Small intestine (tissue), 7 donors: ENCODE results near the gene ZNF438. TPM values are rescaled to one million over a fixed set of nuclear protein-coding genes. Genes with fewer than 3 reads are reported as not detected.
"Not testable (repeated sequence)": the region's sequence is repeated elsewhere in the genome, so short reads cannot be mapped to it uniquely, and the experiment has no call there.

Source experiments
- DNase-seq, 2 donors: peaks; one replicate each; pipeline versions ENCODE4 v3.0.0 to v3.0.0-alpha.2; 2013
- FAIRE-seq: peaks from 2 replicates; lab custom pipeline; 2012; peaks lifted over from hg19 to GRCh38; lab: Jason Lieb, UNC
- H3K27ac ChIP-seq, 3 donors: one replicate each; pipeline ENCODE4 v1.5.1; 2013; ENCODE audit warnings: low read length in 2 of 3, mild to moderate bottlenecking in 2 of 3, control low read depth in 1 of 3, inconsistent platforms in 1 of 3, low read depth in 1 of 3, moderate library complexity in 1 of 3
- H3K27me3 ChIP-seq, 3 donors: one replicate each; pipeline ENCODE4 v1.6.1; 2013; ENCODE audit warnings: low read length in 3 of 3, inconsistent platforms in 1 of 3; ENCODE audit not compliant: control insufficient read depth in 3 of 3, insufficient read depth in 3 of 3
- H3K36me3 ChIP-seq, 3 donors: one replicate each; pipeline ENCODE4 v1.6.1; 2013; ENCODE audit warnings: low read length in 3 of 3, inconsistent platforms in 1 of 3, low read depth in 1 of 3, mild to moderate bottlenecking in 1 of 3, moderate library complexity in 1 of 3; ENCODE audit not compliant: control insufficient read depth in 3 of 3, insufficient read depth in 2 of 3
- H3K4me1 ChIP-seq, 3 donors: one replicate each; pipeline ENCODE4 v1.6.1; 2013; ENCODE audit warnings: low read length in 2 of 3, inconsistent platforms in 1 of 3, low read depth in 1 of 3, mild to moderate bottlenecking in 1 of 3, moderate library complexity in 1 of 3; ENCODE audit not compliant: control insufficient read depth in 3 of 3, insufficient read depth in 2 of 3
- H3K4me3 ChIP-seq, 3 donors: one replicate each; pipeline ENCODE4 v1.5.1; 2013; ENCODE audit warnings: low read length in 3 of 3, control low read depth in 1 of 3, inconsistent platforms in 1 of 3, low read depth in 1 of 3, mild to moderate bottlenecking in 1 of 3, moderate library complexity in 1 of 3
- H3K9me3 ChIP-seq, 2 donors: one replicate each; pipeline ENCODE4 v1.6.1; 2013; ENCODE audit warnings: low read depth in 1 of 2, low read length in 1 of 2; ENCODE audit not compliant: control insufficient read depth in 2 of 2, insufficient read depth in 1 of 2
- WGBS, 3 donors: extraction: QIAGEN DNeasy Blood & Tissue Kit; methylation state at CpG; one replicate each; pipeline ENCODE4 v1.1.7; 2013; 5-methylcytosine and 5-hydroxymethylcytosine counted together
- polyA plus RNA-seq, 4 donors: library from polyadenylated mRNA; stranded (reverse) in 3 of 4; unstranded in 1 of 4; fragments of 200-250 nt in 3 of 4; fragments of 120-200 nt in 1 of 4; gene quantifications; one replicate each; pipeline versions ENCODE4 v1.2.1 to v1.2.3, GENCODE V29; 2013
- donor health status: healthy with polysubstance abuse.
- donor health status: control.
- donor health status: control.
- donor health status: Bipolar disorder and iron deficiency.
- donor health status: healthy.

Gene ZNF438
- polyA plus RNA-seq, 4 donors = 4.1 to 6.4 (median 5.5) TPM

DNA sequence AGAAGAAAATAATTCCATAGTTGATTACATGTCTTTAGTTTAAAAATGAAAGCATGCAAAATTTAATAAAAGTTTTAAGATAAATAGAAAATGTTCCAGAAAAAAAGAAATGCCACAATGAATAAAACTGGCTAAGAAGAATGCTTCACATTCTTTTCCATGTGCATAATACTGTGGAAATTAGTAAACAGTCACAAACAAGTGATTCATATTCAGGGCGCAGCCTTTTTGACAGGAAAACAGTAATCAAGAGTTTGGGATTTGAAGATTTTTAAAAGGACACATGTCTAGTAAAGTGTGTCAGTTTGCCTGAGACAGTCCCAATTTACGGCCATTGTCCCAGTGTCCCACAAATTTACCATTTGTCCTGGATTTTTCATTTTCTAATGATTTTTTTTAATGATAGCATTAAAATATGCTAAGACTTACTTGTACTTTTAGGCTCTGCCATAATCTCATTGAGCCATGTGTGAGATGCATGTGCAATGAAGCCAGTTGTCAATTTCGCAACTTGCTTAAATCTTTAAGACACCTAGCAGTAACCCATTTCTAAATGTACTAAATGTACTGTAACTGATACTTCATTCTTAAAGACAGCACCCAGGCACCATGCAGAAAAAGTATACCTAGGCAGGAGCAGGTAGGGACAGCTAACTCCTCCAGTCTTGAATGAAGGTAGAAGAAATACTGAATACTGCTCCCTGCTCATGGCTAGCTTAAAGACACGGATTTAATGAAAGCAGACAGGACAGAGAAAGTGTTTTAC lies 46.9 kb downstream of the ZNF438 start:
- no peak for FAIRE-seq

DNA sequence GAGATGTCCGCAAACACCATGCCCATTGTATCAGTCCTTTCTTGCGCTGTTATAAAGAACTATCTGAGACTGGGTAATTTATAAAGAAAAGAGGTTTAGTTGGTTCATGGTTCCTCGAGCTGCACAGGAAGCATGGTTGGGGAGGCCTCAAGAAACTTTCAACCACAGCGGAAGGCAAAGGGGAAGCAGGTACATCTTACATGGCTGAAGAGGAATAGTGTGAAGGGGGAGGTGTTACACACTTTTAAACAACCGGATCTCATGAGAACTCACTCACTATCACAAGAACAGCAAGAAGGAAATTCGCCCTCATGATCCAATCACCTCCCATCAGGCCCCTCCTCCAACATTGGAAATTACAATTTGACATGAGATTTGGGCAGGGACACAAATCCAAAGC lies 48.5 kb downstream of the ZNF438 start:
- H3K27me3 ChIP-seq, H3K4me1 ChIP-seq, FAIRE-seq, DNase-seq, H3K27ac ChIP-seq, H3K9me3 ChIP-seq, H3K4me3 ChIP-seq, H3K36me3 ChIP-seq: not testable (repeated sequence)
- WGBS, 3 donors = 84 to 92% (median 91%) methylated on average over 6 of the region's 6 CpGs

More for the DNA sequence above, 46.9 kb downstream of the ZNF438 start:
- H3K4me1 ChIP-seq = peaks cover 0 to 3% (median 0%) of the 10 kb centered on the region in 3 donors
- H3K9me3 ChIP-seq = no peaks in the 10 kb centered on the region
- WGBS, 3 donors = 88 to 94% (median 93%) methylated on average over 4 of the region's 4 CpGs
- no peak for DNase-seq
- no peaks in the 10 kb centered on the region for H3K27me3 ChIP-seq
- H3K4me3 ChIP-seq = no peak overlapping the region
- H3K36me3 ChIP-seq = no peaks in the 10 kb centered on the region
- no peak overlapping the region for H3K27ac ChIP-seq

DNA sequence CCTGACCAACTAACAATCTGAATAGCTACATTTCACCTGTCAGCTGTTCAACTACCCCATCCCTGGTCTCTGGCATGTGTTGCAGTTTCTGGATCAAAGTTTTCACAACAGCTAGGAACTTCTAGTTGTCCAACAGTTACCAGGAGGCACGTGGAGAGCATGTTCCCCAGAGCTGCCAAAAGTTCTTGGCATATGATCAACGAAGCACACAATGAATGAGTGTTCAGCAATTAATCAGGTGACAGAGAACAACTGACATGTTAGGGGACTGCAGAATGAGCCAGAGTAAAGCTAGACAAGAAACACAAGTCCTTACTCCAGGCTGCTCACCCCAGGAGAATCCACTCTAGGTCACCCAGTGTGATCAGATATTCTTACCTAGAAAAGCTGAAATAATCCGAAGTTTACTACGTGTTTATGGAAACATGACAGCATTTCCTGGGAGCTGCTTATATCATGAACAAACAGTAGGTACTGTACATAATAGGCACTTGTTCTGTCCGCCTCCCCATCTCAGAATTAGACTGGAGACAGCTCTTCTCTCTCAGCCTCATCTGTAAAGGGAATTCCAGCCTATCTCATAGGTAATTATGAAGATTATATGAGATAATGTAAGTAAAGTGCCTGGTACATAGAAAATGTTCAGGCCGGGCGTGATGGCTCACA lies 50.6 kb downstream of the ZNF438 start:
- peak in 1 of 2 donors; percentile 44 for DNase-seq
- no peaks in the 10 kb centered on the region for H3K27me3 ChIP-seq
- H3K9me3 ChIP-seq = no peaks in the 10 kb centered on the region
- WGBS, 3 donors = 29 to 42% (median 34%) methylated on average over 7 of the region's 7 CpGs
- H3K36me3 ChIP-seq = peaks cover 0 to 2% (median 0%) of the 10 kb centered on the region in 3 donors
- H3K4me1 ChIP-seq = peaks cover 0 to 3% (median 0%) of the 10 kb centered on the region in 3 donors
- H3K4me3 ChIP-seq = no peak overlapping the region
- FAIRE-seq = no peak
- peak overlapping the region in 1 of 3 donors; percentile 2 for H3K27ac ChIP-seq

DNA sequence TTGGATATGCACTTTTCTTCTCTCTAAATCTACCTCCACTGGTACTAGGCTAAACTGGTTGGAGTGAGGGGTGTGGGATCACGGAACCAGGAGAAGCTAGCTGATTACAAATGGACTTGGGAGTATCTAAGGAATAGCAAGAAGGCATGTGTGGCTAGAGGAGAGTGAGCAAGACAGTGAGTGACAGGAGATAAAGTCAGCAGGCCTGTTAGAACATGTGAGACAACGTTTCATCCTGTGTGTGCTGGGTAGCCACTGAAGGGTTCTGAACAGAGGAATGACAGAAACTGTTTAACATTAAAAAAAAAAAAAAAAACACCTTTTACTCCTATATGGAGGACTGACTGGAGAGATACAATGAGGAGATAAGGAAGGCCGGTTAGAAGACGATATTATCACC lies 51.7 kb downstream of the ZNF438 start:
- peaks cover 0 to 2% (median 0%) of the 10 kb centered on the region in 3 donors for H3K36me3 ChIP-seq
- DNase-seq (no peak), FAIRE-seq (no peak)
- 92 to 94% (median 94%) methylated on average over 4 of the region's 4 CpGs for WGBS, 3 donors
- peaks cover 0 to 3% (median 0%) of the 10 kb centered on the region in 3 donors for H3K4me1 ChIP-seq
- no peak overlapping the region for H3K27ac ChIP-seq
- no peaks in the 10 kb centered on the region for H3K27me3 ChIP-seq
- no peaks in the 10 kb centered on the region for H3K9me3 ChIP-seq
- H3K4me3 ChIP-seq = no peak overlapping the region

DNA sequence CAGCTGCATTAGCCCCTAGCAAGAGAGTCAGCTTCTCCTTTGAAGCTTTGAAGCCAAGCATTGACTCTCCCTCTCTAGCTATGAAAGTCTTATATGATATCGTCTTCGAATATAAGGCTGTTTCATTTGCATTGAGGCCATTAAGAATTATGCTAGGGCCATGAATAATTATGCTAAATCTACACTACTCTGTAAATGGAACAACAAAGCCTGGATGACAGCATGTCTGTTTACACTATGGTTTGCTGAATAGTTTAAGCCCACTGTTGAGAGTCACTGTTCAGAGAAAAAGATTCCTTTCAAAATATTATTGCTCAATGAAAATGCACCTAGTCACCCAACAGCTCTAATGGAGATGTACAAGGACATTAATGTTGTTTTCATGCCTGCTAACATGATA lies 52.8 kb downstream of the ZNF438 start:
- DNase-seq = no peak
- WGBS, 3 donors = 98 to 100% (median 98%) methylated on average over 2 of the region's 2 CpGs
- peaks cover 0 to 2% (median 0%) of the 10 kb centered on the region in 3 donors for H3K36me3 ChIP-seq
- no peak overlapping the region for H3K4me3 ChIP-seq
- no peaks in the 10 kb centered on the region for H3K4me1 ChIP-seq
- no peak overlapping the region for H3K27ac ChIP-seq
- H3K9me3 ChIP-seq = no peaks in the 10 kb centered on the region
- FAIRE-seq = no peak
- no peaks in the 10 kb centered on the region for H3K27me3 ChIP-seq

DNA sequence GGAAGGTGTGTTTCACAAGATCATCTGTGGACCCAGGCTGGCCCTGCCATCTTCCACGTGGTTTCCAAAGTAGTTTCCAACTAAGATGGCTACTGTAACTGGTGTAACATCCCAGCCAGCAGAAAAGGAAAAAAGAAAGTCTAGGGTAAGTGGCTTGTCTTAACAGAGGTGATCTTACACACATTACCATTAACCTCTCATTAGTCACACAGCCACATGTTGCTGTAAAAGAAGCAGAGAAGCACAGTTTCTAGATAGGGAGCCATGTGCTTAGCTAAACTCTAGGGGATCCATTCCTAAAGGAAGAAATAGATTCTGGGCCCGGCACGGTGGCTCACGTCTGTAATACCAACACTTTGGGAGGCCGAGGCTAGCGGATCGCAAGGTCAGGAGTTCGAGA lies 54.3 kb downstream of the ZNF438 start:
- no peaks in the 10 kb centered on the region for H3K4me1 ChIP-seq
- H3K27ac ChIP-seq = no peak overlapping the region
- peaks cover 0 to 2% (median 0%) of the 10 kb centered on the region in 3 donors for H3K36me3 ChIP-seq
- FAIRE-seq (no peak), DNase-seq (no peak)
- H3K4me3 ChIP-seq = no peak overlapping the region
- no peaks in the 10 kb centered on the region for H3K9me3 ChIP-seq
- WGBS, 3 donors = 94 to 97% (median 97%) methylated on average over 8 of the region's 8 CpGs
- no peaks in the 10 kb centered on the region for H3K27me3 ChIP-seq

DNA sequence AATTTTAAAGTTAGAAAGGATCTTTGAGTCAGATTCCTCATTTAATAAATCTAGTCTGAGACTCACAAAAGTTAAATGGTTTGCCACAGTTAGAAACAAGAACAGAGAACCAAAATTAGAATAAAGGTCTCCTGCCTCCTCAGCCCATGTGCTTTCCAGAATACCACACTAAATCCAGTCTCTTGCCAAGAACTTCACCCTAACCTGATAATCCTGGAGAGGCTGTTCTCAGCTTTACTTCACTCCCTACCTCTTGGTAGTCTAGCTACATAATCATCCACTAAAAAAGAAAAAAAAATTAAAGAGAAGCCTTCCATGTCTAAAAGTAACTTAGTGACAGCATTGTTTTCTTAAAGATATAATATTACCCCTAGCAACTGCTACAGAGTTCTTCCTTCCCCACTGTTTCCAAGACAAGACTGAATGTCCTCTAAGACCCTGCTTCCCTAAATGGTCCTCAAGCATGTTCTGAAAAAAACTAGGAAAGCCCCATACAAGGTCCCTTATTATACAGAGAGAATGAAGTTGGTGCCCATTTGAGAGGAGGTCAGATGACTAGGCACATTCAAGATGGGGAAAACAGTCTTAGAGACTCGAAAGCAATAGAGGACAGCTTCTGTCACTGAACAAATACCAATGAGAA lies 56.8 kb downstream of the ZNF438 start:
- H3K27me3 ChIP-seq = no peaks in the 10 kb centered on the region
- no peak for DNase-seq
- H3K27ac ChIP-seq = no peak overlapping the region
- peaks cover 0 to 2% (median 0%) of the 10 kb centered on the region in 3 donors for H3K36me3 ChIP-seq
- WGBS, 3 donors = 85 to 91% (median 86%) methylated on average over 1 of the region's 1 CpG
- H3K9me3 ChIP-seq = no peaks in the 10 kb centered on the region
- H3K4me1 ChIP-seq = no peaks in the 10 kb centered on the region
- FAIRE-seq = no peak
- no peak overlapping the region for H3K4me3 ChIP-seq

DNA sequence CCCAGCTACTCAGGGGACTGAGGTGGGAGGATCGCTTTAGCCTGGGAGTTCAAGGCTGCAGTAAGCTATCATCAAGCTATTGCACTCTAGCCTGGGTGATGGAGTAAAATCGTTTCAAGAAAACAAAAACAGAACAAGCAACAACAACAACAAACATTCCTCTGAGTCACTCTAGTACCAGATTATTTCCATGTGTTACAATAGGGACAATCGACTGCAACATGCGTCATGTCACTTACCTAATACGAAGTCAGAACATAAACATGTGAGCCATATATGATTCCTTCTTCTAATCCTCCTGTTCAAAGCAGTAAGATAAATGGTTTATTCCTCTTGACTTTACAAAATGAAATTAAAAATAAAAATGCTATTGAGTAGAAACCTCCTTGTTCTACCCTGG lies 57.3 kb downstream of the ZNF438 start:
- no peak for FAIRE-seq
- H3K4me1 ChIP-seq = no peaks in the 10 kb centered on the region

More for the DNA sequence above, 57.3 kb downstream of the ZNF438 start:
- 87 to 90% (median 89%) methylated on average over 5 of the region's 5 CpGs for WGBS, 3 donors
- Histone ChIP-seq H3K4me3 (no peak overlapping the region), H3K27me3 (no peaks in the 10 kb centered on the region), H3K36me3 (peaks cover 0 to 2% (median 0%) of the 10 kb centered on the region in 3 donors), H3K27ac (no peak overlapping the region), H3K9me3 (no peaks in the 10 kb centered on the region)
- DNase-seq = no peak
